HG02588 (cell line): ENCODE measurements around the gene MOV10L1.

Experiments
- ATAC-seq: cut with Tn5 transposase; IDR thresholded peaks from one replicate; pipeline ENCODE4 v1.9.1; 2021; ENCODE audit warnings: mild to moderate bottlenecking, moderate library complexity; ENCODE audit not compliant: unreplicated experiment

The MOV10L1 gene

DNA sequence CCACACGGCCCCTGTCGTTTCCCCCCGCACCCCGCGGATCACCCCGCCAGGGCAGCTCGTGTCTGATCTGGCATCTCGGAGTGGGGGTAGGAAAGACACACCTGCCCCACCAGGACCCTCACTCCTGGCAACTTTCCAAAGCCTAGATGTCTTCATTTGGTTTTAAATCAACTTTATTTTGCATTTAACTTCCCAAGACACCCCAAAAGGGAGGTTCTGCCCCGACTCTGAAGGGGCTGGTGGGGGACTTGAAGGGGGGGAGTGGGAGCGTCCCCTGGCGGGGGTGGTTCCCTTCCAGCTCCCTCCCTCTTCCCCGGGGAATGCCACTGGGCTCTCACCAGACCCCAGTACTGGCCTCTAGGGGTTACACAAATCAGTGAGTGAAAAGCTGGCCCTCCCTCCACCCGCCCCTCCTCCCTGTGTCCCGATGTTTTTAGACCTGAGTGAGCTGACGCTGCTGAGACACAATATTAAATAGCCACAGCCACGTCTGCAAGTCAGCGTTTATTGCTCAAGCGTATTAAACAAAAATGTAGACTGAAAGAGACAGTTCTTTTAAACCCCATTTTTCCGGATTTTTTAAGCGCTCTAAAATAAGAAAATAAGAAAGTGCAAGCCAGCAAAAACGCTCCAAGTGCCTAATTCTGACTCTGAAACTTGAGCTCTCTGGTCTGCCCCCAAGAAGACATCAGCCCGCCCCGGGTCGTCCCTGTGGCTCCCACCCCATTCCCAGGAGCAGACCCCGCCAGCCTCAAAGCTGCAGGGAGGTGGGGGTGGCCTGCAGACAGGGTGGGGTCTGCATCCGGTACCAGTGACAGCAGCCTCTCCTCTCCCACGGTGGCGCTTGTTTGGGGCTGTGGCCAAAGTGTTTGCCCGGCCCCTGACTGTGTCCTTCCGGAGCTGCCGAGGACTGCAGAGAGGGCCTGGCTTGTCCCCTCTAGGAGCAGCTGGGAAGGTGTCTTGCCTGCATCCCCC is 30.6 kb upstream of the MOV10L1 start:
- no peak for ATAC-seq

DNA sequence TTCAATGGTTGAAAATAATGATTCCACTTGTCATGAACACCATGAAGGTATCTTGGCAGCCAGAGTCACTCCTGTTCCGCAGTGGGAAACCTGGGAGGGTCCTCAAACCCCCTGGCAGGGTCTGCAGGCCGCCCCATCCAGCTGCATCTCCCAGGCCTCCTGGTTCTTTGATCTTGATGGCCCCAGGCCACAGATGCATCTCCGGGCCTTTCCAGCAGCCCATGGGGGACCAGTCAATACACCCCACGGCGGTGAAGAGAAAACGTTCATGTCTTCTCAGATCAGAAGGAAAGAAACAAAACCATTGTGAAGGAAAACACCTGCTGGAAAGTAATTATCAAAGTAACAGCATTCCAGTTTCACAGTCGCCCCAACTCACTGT is 29.9 kb upstream of the MOV10L1 start:
- ATAC-seq: no peak

DNA sequence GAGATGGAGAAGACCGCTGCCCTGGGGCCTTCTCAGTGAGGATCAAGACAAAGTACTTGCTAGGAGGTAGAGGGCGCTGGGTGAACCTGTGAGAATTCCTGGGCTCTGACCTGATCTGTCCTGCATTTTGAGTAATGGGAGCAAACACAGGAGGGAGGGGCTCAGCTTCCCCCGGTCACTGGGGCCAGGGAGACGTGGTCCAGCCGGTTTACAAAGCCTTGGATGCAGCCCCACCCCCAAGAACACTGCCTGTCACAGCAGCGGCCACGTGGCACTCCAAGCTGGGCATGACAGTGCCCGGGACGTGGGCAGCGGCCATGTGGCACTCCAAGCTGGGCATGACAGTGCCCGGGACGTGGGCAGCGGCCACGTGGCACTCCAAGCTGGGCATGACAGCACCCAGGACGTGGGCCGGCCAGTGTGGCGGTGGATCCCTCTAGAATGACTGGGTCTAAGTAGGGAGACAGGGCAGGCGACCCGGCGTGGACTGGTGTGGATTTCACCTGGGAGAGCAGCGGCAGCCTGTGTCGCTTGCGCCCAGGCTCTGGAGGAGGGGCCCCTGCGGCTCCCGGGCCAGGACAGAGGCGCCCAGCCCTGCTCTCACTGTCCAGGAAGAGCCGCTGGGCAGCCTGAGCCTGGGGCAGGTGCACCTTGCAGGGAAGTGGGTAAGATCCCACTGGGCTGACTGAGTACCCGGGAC is 29.2 kb upstream of the MOV10L1 start:
- no peak for ATAC-seq

DNA sequence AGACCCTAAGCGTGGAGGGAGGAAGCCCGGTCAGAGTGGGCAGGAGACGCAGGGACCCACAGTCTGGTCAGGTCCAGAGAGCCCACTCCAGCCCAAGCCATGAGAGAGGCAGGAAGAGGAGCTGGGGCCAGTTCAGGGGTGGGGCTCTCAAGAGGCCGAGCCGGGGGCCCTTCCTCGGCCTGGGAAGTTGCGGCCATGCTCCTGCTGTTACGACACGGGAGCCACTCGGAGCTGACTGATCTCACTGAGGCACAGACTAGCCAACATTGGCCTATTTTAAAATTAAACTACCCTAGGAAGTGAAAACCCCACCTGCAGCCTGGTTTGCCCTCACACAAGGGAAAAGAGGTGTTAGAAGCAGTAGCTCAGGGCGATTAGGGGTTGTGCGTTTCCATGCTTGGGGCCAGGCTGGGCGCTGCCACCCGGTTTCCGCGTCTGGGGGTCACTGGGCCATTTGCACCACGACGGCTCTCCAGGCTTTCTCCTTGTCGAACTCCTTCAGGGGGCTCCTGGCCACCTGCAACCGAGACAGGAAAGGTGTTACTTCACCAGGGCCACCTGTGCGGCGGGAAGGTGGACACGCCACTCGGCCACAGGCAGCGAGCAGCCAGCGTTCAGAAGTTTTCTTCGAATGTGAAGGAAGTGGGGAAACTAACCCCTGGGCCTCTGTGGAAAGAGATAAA is 28.5 kb upstream of the MOV10L1 start:
- no peak for ATAC-seq

DNA sequence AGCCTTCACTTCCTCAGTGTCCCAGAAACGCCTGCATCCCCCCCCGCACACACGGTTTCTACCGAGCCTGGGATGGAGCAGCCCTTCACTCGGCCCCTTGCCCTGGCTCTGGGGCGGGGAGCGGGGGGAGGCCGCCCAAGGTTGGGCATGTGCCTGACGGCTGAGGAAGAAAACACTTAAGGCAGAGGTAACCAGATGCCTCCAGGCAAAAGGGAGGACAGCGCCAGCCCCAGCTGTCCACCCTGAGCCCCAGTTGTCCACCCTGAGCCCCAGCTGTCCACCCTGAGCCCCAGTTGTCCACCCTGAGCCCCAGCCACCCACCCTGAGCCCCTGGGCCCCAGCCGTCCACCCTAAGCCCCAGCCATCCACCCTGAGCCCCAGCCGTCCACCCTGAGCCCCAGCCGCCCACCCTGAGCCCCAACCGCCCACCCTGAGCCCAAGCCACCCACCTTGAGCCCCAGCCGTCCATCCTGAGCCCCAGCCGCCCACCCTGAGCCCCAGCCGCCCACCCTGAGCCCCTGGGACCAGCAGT is 27.9 kb upstream of the MOV10L1 start:
- no peak for ATAC-seq

DNA sequence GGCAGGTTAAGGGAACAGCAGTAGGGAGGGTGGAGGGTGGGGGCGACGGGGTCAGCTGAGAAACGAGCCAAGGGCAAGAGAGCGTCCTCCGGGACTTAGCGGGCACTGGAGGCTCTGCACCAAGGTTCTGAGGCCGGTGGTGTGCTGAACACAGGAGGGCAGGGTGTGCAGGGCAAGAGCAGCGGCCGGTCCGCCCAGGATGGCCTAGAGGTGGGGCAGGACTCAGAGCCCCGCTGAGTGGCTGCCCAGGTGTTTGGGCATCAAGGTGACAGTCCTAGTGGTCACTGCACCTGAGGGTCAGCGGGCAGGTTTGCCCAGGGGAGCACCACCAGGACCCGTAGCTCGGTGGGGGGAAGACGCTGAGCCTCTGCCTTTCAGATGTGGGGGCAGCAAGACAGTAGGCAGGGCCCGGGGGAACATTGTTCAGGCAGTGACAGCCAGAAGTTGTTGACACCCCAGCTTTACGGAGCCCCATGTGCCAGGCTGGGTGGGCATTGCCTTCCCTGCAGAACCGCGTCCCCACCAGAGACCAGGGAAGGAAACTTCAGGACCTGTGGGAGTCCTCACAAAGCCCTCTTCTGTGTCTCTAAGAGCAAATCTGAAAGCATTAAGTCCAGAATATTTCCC is 27.2 kb upstream of the MOV10L1 start:
- no peak for ATAC-seq

DNA sequence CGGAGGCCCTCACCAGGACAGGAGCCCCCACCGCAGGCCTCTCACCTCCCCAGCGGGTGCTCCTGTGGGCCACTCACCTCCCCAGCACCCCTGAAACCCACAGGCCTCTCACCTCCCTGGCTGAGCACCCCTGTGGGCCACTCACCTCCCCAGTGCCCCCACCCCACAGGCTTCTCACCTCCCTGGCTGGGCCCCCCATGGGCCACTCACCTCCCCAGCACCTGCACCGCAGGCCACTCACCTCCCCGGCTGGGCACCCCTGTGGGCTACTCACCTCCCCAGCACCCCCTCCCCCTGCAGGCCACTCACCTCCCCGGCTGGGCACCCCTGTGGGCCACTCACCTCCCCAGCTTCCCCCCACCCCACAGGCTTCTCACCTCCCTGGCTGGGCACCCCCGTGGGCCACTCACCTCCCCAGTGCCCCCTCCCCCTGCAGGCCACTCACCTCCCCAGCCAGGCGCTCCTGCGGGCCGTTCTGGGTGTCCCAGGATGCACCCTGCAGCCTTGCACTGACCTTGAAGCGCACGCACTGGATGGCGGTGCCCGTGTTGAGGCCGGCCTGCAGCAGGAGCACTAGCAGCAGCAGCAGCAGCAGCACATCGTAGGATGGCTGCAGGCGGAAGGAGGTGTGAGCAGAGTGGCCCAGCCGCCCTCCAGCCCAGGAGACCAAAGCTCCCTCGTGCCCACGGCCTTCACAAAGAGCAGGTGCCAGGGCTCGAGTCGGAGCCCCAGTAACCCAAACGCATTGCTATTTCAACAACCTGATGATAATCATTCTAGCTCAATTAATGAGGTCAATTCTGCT is 26.0 kb upstream of the MOV10L1 start:
- no peak for ATAC-seq

DNA sequence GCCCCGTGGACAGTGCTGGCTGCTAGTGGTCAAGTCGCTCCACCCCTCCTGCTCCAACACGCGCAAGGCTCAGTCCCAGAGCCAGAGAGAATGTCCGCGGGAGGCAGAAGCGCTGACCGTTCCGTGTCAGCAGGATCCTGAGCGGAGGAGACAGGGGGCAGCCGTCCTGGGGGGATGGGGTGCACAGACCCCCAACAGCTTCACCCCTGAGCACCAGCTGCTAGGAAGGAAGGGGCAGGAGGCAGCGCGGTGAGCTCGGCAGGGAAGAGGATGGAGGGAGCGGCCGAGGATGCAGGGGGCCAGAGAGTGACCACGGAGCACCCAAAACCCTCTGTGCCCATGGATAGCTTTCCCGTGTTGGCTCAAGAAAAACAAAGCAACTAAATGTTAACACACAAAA is 25.4 kb upstream of the MOV10L1 start:
- no peak for ATAC-seq

DNA sequence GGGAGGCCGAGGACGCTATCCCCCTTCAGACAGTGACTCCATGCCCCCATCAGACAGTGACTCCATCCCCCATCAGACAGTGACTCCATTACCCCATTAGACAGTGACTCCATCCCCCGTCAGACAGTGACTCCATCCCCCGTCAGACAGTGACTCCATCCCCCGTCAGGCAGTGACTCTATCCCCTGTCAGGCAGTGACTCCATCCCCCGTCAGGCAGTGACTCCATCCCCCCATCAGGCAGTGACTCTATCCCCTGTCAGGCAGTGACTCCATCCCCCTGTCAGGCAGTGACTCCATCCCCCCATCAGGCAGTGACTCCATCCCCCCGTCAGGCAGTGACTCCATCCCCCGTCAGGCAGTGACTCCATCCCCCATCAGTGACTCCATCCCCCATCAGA is 22.6 kb upstream of the MOV10L1 start:
- ATAC-seq: no peak

DNA sequence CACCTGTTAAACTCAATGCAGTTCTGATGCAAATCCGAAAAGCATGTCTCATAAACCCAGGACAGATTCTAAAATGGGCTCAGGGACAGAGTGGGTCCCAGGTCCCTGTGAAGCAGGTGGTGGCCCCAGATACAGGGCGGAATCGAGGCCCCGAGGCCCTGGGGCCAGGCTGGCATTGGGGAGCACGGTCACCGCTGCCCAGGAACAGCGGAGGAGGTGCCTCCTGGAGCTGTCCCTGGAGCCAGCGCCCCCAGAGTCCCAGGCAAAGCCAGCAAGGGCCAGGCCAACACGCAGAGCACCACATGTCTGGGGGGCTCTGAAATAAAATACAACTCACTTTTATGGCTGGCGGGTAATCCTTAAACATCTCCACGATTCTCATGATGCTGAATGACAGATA is 21.7 kb upstream of the MOV10L1 start:
- ATAC-seq: no peak

DNA sequence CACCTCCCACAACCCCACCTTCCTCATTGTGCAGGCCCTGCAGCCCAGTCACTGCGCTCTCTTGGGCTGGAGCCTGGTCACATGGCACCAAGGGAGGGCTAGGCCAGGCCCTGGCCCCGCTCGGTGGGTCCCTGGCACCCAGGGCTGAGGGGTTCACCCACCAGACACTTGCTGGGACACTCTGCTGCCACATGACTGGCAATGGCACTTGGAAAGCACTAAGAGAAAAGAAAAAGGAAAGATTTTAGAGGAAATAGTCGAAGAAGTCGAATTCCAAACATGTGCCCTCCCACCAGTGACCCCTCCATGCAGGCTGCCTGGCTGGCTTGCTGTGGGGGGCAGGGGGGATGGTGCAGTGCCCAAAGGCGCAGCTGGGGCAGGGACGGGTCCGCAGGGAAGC is 19.4 kb upstream of the MOV10L1 start:
- no peak for ATAC-seq

DNA sequence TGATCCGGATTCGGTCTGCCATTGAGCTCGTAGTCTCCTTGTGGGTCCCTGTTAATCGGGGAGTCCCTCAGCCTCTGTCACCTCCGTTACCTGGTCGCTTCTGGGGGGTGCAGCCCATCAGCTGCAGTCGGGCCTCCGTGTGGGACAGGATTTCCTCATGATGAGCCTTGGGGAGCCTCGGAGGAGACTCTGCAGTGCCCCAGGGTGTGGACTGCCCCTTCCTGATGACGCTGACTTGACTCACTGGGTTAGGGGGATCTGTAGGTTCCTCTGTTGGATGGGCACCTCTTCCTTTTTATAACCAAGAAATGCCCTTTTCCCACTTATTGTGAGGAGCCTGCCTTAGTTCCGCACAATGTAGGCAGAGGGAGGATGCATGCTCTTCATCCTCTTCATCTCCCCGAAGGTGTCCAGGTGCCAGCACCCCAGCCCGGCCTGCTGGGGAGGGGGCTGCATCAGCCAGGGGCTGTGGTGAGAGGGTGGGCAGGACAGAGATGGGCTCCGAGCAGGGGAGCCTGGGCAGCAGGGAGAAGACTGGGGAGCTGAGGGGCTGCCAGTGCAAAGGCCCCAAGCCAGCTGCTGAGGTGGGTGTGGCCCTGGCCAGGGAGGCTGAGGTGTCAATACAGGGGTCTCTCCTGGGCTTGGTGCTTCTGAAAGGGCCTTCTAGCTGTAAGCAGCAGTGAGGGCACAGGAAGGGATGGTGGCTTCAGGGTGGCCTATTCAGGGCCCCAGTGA is 18.2 kb upstream of the MOV10L1 start:
- no peak for ATAC-seq

DNA sequence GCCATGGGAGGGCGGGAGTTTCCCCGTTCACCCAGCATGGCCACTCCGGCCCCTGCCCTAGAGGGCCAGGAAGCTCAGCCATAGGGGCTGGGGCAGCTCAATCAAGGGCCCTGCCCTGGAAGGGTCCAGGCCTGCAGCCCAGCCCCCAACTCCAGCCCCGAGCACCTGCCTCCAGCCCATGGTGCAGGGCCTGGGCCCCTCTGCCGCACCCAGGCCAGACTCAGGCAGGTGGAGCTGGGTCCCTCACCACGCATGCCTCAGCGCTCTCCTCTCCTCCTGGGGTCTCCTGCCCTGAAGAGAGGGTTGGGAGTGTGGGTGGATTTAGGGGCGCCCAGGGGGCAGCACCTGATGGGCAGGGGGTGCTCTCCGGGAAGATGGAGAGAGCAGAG is 17.6 kb upstream of the MOV10L1 start:
- no peak for ATAC-seq

DNA sequence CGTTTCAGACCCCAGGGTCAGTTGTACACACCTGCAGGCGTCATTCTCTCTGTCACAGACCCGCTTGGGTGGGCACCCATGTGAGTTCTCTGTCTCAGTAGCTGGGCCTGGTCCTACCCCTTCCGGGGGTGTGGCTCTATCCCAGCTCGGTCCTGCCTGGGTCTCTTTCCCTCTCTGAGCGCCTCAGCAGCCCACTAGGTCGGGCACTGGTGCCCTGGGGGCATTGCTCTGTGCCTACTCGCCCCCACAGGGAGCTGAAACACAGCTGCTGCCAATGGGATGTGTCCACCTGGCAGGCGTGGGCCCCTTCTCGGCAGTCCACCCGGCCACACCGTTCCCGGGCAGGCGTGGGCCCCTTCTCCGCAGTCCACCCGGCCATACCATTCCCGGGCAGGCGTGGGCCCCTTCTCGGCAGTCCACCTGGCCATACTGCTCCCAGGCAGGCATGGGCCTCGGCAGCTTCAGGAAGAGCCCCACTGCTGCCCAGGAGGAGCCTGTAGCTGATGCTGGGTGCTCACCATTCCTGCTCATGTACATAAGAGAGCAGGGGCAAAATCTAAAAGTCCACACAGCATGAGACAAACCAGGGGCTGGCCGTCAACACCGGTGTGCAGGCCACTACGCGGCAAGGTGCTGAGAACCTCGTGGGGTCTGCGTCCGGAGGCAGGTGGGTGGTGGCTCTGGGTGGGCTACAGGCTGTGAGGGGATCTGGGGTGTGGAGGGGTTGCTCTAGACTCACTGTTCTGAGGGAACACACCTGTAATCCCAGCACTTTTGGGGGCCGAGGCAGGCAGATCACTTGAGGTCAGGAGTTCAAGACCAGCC is 16.9 kb upstream of the MOV10L1 start:
- no peak for ATAC-seq

DNA sequence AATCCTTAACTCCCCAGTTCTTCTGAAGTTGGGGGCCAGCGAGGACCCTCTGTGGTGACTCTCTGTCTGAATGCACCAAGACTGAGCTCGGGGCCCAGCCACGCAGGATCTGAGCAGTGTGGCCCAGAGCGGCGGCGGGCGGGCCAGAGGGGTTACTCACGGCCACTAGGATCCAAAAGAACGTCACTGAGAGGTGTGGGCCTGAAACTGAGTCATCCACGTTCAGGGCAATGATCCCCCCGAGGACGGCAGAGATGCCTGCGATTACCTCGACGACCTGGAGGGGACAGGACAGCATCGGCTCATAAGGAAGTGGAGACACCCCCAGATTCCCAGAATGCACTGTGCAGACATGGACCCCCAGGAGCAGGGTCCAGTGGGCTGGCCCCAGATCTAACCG is 15.8 kb upstream of the MOV10L1 start:
- ATAC-seq: no peak

DNA sequence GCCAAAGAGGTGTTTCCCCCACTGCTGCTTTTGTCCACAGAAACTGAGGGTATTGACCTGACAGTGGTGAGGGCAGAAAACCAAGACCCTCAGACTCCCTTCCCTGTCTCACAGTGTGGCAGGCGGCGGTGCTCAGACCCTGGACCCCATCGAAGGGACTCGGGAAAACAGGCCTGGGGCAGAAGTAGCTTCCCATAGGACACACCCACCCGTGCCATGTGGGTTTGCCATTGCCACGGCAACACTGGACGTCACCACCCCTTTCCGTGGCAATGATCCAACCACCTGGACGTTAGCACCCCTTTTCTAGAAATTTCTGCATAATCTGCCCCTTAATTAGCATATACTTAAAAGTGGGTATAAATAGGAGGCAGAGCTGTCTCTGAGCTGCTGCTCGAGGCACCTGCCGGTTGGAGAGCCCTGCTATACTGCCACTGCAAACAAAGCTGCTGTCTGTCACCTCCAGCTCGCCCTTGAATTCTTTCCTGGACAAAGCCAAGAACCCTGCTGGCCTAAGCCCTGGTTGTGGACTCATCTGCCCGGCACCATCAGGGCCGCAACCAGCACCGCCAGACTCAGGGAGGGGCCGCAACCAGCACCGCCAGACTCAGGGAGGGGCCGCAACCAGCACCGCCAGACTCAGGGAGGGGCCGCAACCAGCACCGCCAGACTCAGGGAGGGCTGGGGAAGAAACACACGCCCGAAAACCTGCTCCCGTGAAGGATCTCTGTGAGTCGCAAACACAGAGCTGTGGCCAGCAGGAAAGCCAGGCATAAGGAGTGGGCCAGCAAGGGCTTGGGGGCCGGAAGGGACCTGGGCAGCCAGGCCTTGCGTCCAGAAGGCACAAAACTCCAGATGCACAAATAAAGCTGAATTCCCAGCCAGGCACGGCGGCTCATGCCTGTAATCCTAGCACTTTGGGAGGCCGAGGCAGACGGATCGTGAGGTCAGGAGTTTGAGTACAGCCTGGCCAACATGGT is 15.0 kb upstream of the MOV10L1 start:
- ATAC-seq: no peak
